Esophagus squamous epithelium (tissue), 4 donors: ENCODE measurements around the gene NEK1.
"Not testable (repeated sequence)": the region's sequence is repeated elsewhere in the genome, so short reads cannot be mapped to it uniquely, and the experiment has no call there.

Experiments used
- POLR2A ChIP-seq, 4 donors: fragments of 450-650 bp; IDR thresholded peaks; one replicate each; pipeline ENCODE4 v1.6.1; 2017; ENCODE audit warnings: antibody characterized with exemption in 4 of 4, mild to moderate bottlenecking in 4 of 4, moderate library complexity in 3 of 4
- TF ChIP-seq, protein P1 (sequence below), 6 experiments: fragments of 450-650 bp in 4 of 6; fragments of 200-600 bp in 2 of 6; sonication (generic) in 2 of 6; IDR thresholded peaks; one replicate each; pipeline ENCODE4 v1.5.1; 2016 to 2019; ENCODE audit warnings: antibody characterized with exemption in 6 of 6, mild to moderate bottlenecking in 4 of 6, moderate library complexity in 4 of 6

DNA sequence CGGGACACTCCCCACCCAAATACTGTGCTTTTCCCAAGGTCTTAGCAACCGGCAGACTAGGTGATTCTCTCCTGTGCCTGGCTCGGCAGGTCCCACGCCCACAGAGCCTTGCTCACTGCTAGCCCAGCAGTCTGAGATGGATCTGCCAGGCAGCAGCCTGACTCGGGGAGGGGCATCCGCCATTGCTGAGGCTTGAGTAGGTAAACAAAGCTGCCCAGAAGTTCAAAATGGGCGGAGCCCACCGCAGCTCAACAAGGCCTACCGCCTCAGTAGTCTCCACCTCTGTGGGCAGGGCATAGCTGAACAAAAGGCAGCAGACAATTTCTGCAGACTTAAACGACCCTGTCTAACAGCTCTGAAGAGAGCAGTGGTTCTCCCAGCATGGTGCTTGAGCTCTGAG is 163.4 kb downstream of the NEK1 start:
- TF ChIP-seq, protein P1, sequence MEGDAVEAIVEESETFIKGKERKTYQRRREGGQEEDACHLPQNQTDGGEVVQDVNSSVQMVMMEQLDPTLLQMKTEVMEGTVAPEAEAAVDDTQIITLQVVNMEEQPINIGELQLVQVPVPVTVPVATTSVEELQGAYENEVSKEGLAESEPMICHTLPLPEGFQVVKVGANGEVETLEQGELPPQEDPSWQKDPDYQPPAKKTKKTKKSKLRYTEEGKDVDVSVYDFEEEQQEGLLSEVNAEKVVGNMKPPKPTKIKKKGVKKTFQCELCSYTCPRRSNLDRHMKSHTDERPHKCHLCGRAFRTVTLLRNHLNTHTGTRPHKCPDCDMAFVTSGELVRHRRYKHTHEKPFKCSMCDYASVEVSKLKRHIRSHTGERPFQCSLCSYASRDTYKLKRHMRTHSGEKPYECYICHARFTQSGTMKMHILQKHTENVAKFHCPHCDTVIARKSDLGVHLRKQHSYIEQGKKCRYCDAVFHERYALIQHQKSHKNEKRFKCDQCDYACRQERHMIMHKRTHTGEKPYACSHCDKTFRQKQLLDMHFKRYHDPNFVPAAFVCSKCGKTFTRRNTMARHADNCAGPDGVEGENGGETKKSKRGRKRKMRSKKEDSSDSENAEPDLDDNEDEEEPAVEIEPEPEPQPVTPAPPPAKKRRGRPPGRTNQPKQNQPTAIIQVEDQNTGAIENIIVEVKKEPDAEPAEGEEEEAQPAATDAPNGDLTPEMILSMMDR (IDR thresholded peaks at IDR 0.05): not testable (repeated sequence)
- not testable (repeated sequence) for TF ChIP-seq POLR2A (IDR thresholded peaks at IDR 0.05)
